K562 (cell line): Measurements from ENCODE around the gene RIPOR2. TPM values are rescaled to one million over a fixed set of nuclear protein-coding genes. Genes with fewer than 3 reads are reported as not detected.
A peak's percentile ranks its signal among the peaks of the same experiment; 100 is the strongest.

Experiments used
- ATAC-seq: fragments of 200-7000 bp; cut with Tn5 transposase; 3 replicates; pipeline ENCODE4 v1.9.1; 2020; ENCODE audit warnings: moderate library complexity
- BruUV-seq: library from RNA; stranded (reverse); fragments of 400-500 nt; replicated peaks from 2 replicates; lab custom pipeline; 2021; lab: Mats Ljungman, UMichigan
- CTCF ChIA-PET: fragments of 300-600 bp; formaldehyde crosslinking; extraction: SDS; loops from one replicate; lab custom pipeline; 2021; ENCODE audit warnings: low intra/inter-chr PET ratio; lab: Yijun Ruan, JAX
- POLR2A ChIA-PET: fragments of 300-600, 350-650 bp; sonication (Branson Sonifier 250); formaldehyde crosslinking; extraction: SDS; loops from one replicate; lab custom pipeline; 2021; ENCODE audit warnings: antibody characterized with exemption, inconsistent platforms; lab: Yijun Ruan, JAX
- DNase-seq, 4 experiments: peaks; one replicate each; pipeline versions ENCODE4 v3.0.0 to v3.0.0-alpha.2; 2011 to 2018; ENCODE audit warnings: low spot score in 3 of 4, mixed read lengths in 3 of 4; ENCODE audit errors: extremely low read depth in 1 of 4
- FAIRE-seq: peaks from 2 replicates; lab custom pipeline; 2011; peaks lifted over from hg19 to GRCh38; lab: Jason Lieb, UNC
- H2AFZ ChIP-seq: 2 replicates; pipeline ENCODE4 v1.6.0; 2011; ENCODE audit warnings: low read depth, low read length, control low read depth, inconsistent platforms
- H3K27ac ChIP-seq: fragments of 200-600 bp; 3 replicates; pipeline ENCODE4 v1.8.0; 2011; ENCODE audit warnings: low read depth, mild to moderate bottlenecking, control low read depth, inconsistent platforms, low read length, moderate library complexity, mixed read lengths; ENCODE audit errors: extremely low read depth
- H3K27me3 ChIP-seq, 2 experiments: fragments of 300-600 bp in 1 of 2; 2 replicates in 1 of 2; 3 replicates in 1 of 2; pipeline versions ENCODE4 v1.6.0 to v1.8.0; 2011; ENCODE audit warnings: inconsistent platforms in 2 of 2, low read length in 2 of 2, mild to moderate bottlenecking in 1 of 2, mixed read lengths in 1 of 2, moderate library complexity in 1 of 2; ENCODE audit not compliant: control insufficient read depth in 2 of 2, insufficient read depth in 2 of 2
- H3K36me3 ChIP-seq: fragments of 300-600 bp; 3 replicates; pipeline ENCODE4 v1.8.0; 2011; ENCODE audit warnings: mild to moderate bottlenecking, low read length, inconsistent platforms; ENCODE audit not compliant: control insufficient read depth, insufficient read depth
- H3K4me1 ChIP-seq, 2 experiments: fragments of 200-600 bp in 1 of 2; replicated peaks in 1 of 2; 2 replicates in 1 of 2; 3 replicates in 1 of 2; pipeline versions ENCODE4 v1.5.1 to v1.8.0; 2011; ENCODE audit warnings: inconsistent platforms in 2 of 2, low read length in 2 of 2, mild to moderate bottlenecking in 1 of 2, mixed read lengths in 1 of 2, moderate library complexity in 1 of 2; ENCODE audit not compliant: control insufficient read depth in 2 of 2, insufficient read depth in 2 of 2
- H3K4me2 ChIP-seq: 2 replicates; pipeline ENCODE4 v1.6.1; 2011; ENCODE audit warnings: low read length, control low read depth, inconsistent platforms, mixed read lengths; ENCODE audit not compliant: insufficient read depth
- H3K4me3 ChIP-seq: fragments of 200-600 bp; sonication (generic), shearing (Covaris generic); 2 replicates; pipeline ENCODE4 v1.5.1; 2016; ENCODE audit warnings: control low read depth, inconsistent platforms
- H3K79me2 ChIP-seq: fragments of 200-600 bp; 3 replicates; pipeline ENCODE4 v1.8.0; 2011; ENCODE audit warnings: low read length, inconsistent platforms; ENCODE audit not compliant: control insufficient read depth, insufficient read depth
- H3K9ac ChIP-seq, 2 experiments: 2 replicates each; pipeline versions ENCODE4 v1.6.0 to v1.6.1; 2011; ENCODE audit warnings: low read depth in 2 of 2, low read length in 2 of 2, control low read depth in 1 of 2, inconsistent platforms in 1 of 2, mild to moderate bottlenecking in 1 of 2, mixed read lengths in 1 of 2; ENCODE audit not compliant: insufficient read depth in 1 of 2
- H3K9me1 ChIP-seq: one replicate; pipeline ENCODE4 v1.6.0; 2011; ENCODE audit warnings: inconsistent platforms, mild to moderate bottlenecking, low read length, moderate library complexity; ENCODE audit not compliant: control insufficient read depth, insufficient read depth
- H3K9me3 ChIP-seq: replicated peaks from 2 replicates; pipeline ENCODE4 v1.5.1; 2011; ENCODE audit warnings: low read depth, low read length, inconsistent platforms; ENCODE audit not compliant: control insufficient read depth, insufficient read depth
- H4K20me1 ChIP-seq: replicated peaks from 2 replicates; pipeline ENCODE4 v1.6.1; 2011; ENCODE audit warnings: low read length, inconsistent platforms, mixed read lengths; ENCODE audit not compliant: control insufficient read depth, insufficient read depth
- C11orf30 ChIP-seq: fragments of 450-650 bp; IDR thresholded peaks from 2 replicates; pipeline ENCODE4 v1.6.1; 2016; ENCODE audit warnings: low read depth, mild to moderate bottlenecking
- CBX8 ChIP-seq: fragments of 200-600 bp; sonication (generic); IDR thresholded peaks from 2 replicates; pipeline ENCODE4 v1.6.1; 2012; ENCODE audit warnings: borderline replicate concordance, mixed run types, low read depth, mild to moderate bottlenecking, moderate library complexity, mixed read lengths, low read length, control low read depth, inconsistent platforms; ENCODE audit not compliant: poor library complexity, severe bottlenecking; ENCODE audit errors: extremely low read depth
- FOS ChIP-seq: IDR thresholded peaks from 3 replicates; pipeline ENCODE4 v1.6.1; 2011; ENCODE audit not compliant: insufficient read length; ENCODE audit errors: extremely low read depth
- MAFF ChIP-seq: IDR thresholded peaks from 2 replicates; pipeline ENCODE4 v1.6.1; 2012; ENCODE audit warnings: low read length, improper control_type of control experiment
- MAFG ChIP-seq: fragments of 450-650 bp; conservative IDR thresholded peaks from 2 replicates; pipeline ENCODE4 v1.6.1; 2016; ENCODE audit warnings: missing genetic modification characterization, missing compliant biosample characterization
- MAFK ChIP-seq: IDR thresholded peaks from 2 replicates; pipeline ENCODE4 v1.6.1; 2011; ENCODE audit warnings: low read length, improper control_type of control experiment
- NFIX ChIP-seq: fragments of 250-450 bp; sonication (Bioruptor Pico); IDR thresholded peaks from 2 replicates; pipeline ENCODE4 v1.4.0; 2020; ENCODE audit warnings: low read depth, mild to moderate bottlenecking, moderate library complexity
- SP2 ChIP-seq: IDR thresholded peaks from 2 replicates; pipeline ENCODE4 v1.6.1; 2011; ENCODE audit warnings: mild to moderate bottlenecking, low read depth, low read length, moderate library complexity; ENCODE audit not compliant: poor library complexity, severe bottlenecking; ENCODE audit errors: extremely low read depth
- TCFL5 ChIP-seq: fragments of 250-450 bp; sonication (Bioruptor Pico); conservative IDR thresholded peaks from 2 replicates; pipeline ENCODE4 v1.6.1; 2021; ENCODE audit warnings: mild to moderate bottlenecking, moderate library complexity, matching md5 sums
- TEAD2 ChIP-seq: fragments of 450-650 bp; IDR thresholded peaks from 2 replicates; pipeline ENCODE4 v1.6.1; 2016; ENCODE audit warnings: missing genetic modification characterization, control low read depth, missing compliant biosample characterization
- ZNF316 ChIP-seq: fragments of 450-650 bp; IDR thresholded peaks from 2 replicates; pipeline ENCODE4 v1.6.1; 2016
- WGBS: fragments of 100-300 bp; shearing (Covaris generic); methylation state at CpG from one replicate; pipeline ENCODE4 v1.1.6; 2016; ENCODE audit warnings: low coverage, mixed read lengths; ENCODE audit not compliant: insufficient coverage; ENCODE audit errors: missing lambda C conversion rate; 5-methylcytosine and 5-hydroxymethylcytosine counted together
- in situ Hi-C: fragments of 300-500 bp; cut with MboI; formaldehyde crosslinking; loops from 4 replicates; pipeline ENCODE4 v1.15.0; 2018; ENCODE audit warnings: inconsistent platforms, mixed read lengths
- intact Hi-C: fragments of 100-400 bp; cut with micrococcal nuclease; formaldehyde crosslinking; loops from 2 replicates; pipeline ENCODE4 v1.14.2; 2022
- polyA plus RNA-seq, 8 experiments: library from polyadenylated mRNA; depleted of rRNA in 4 of 8; stranded (reverse) in 5 of 8; unstranded in 3 of 8; fragments of >200 nt; fragmentation: Nextera tagmentation in 2 of 8; fragmentation: Illumina TruSeq in 1 of 8; extraction: Ambion mirVana in 2 of 8; extraction: Trizol in 1 of 8; gene quantifications; 2 replicates each; pipeline versions ENCODE4 v1.2.1 to v1.2.3, GENCODE V29; 2011 to 2014; ENCODE audit warnings: inconsistent platforms in 1 of 8, missing spikeins in 1 of 8
- total RNA-seq, 7 experiments: library from RNA; depleted of rRNA in 6 of 7; stranded (reverse); fragments of >200 nt in 6 of 7; fragmentation: Illumina TruSeq in 2 of 7; extraction: Trizol in 2 of 7; gene quantifications; 2 replicates each; pipeline versions ENCODE4 v1.2.1 to v1.2.3, GENCODE V29; 2011 to 2021; ENCODE audit warnings: low replicate concordance in 1 of 7
- TF ChIP-seq, protein P1 (sequence below), 3 experiments: fragments of 200-800 bp in 1 of 3; sonication (Bioruptor generic) in 1 of 3; sonication (generic) in 1 of 3; formaldehyde crosslinking in 1 of 3; IDR thresholded peaks; 2 replicates each; pipeline versions ENCODE4 v1.6.1 to v1.8.0; 2016 to 2022; ENCODE audit warnings: mild to moderate bottlenecking in 2 of 3, missing compliant biosample characterization in 2 of 3, missing genetic modification characterization in 2 of 3, missing genetic modification reagents in 1 of 3
- TF ChIP-seq, protein P2 (sequence below): fragments of 200-800 bp; sonication (Bioruptor generic); IDR thresholded peaks from 2 replicates; pipeline ENCODE4 v1.6.1; 2017; ENCODE audit warnings: missing genetic modification characterization, missing compliant biosample characterization

Gene RIPOR2
- total and polyA plus RNA-seq, 9 of the 15 experiments (the other 6 are each of a cell fraction or from before 2014, with no cell fraction given): 0.04 to 1.0 (median 0.47) TPM; not detected in 2

DNA sequence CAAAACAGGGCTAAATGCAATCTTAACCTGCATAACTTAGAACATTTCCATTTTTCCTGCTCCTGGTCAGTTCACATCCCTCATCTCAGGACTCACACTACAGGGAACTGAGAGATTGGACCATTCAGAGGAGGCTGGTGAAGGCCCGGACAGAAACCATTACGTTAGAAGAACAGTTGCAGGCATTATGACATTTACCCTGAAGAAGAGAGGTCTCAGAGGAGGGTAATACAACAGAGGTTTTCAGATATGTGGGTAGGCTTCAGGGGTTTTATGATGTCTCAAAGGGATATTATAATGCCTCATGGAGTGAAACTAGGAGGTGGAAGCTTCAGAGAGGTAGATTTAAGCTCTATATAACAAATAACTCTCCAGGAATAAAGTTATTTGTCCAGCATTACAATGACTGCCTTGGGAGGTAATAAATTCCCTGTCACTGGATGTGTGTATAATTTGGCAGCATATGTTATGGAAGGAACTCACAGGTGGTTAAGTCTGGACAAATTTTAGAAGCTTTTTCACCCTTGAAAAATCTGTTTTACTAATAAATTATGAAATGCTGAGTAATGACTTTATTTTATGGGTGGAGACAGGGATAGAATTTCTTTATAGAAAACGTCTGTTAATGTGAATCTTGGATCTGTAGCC, 36.7 kb upstream of the RIPOR2 start:
- DNase-seq: no peak
- ChIA-PET CTCF (no interaction called here), POLR2A (no interaction called here)
- H3K36me3 ChIP-seq: no peaks in the 10 kb centered on the region
- H3K4me3 ChIP-seq: no peak overlapping the region
- 0% methylated on average over 3 of the region's 3 CpGs for WGBS
- in situ Hi-C loops (no loop called here), intact Hi-C loops (no loop called here)
- no peaks in the 10 kb centered on the region for H4K20me1 ChIP-seq
- H3K27me3 ChIP-seq: 0 out of 5 replicates have a peak, but pooled peaks cover 2 to 5% of the 10 kb centered on the region in 2 experiments
- FAIRE-seq: no peak
- H2AFZ ChIP-seq: no peak overlapping the region
- no peaks in the 10 kb centered on the region for H3K79me2 ChIP-seq
- no peak for ATAC-seq
- BruUV-seq: no TSS peak
- no peak overlapping the region for H3K27ac ChIP-seq
- no peak overlapping the region for H3K9ac ChIP-seq
- H3K9me1 ChIP-seq: no peaks in the 10 kb centered on the region
- no peaks in the 10 kb centered on the region for H3K9me3 ChIP-seq
- no peaks in the 10 kb centered on the region for H3K4me1 ChIP-seq
- no peak overlapping the region for H3K4me2 ChIP-seq
- TF ChIP-seq CBX8: no peak
- TF ChIP-seq, protein P1, sequence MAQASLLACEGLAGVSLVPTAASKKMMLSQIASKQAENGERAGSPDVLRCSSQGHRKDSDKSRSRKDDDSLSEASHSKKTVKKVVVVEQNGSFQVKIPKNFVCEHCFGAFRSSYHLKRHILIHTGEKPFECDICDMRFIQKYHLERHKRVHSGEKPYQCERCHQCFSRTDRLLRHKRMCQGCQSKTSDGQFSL (CRISPR knock-in tag; IDR thresholded peaks at IDR 0.05): no peak
- TF ChIP-seq, protein P1 (tag; IDR thresholded peaks at IDR 0.05): no peak
- no peak for TF ChIP-seq SP2
- TF ChIP-seq, protein P2, sequence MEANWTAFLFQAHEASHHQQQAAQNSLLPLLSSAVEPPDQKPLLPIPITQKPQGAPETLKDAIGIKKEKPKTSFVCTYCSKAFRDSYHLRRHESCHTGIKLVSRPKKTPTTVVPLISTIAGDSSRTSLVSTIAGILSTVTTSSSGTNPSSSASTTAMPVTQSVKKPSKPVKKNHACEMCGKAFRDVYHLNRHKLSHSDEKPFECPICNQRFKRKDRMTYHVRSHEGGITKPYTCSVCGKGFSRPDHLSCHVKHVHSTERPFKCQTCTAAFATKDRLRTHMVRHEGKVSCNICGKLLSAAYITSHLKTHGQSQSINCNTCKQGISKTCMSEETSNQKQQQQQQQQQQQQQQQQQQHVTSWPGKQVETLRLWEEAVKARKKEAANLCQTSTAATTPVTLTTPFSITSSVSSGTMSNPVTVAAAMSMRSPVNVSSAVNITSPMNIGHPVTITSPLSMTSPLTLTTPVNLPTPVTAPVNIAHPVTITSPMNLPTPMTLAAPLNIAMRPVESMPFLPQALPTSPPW: no peak
- TF ChIP-seq MAFG (tag): peak; percentile 70
- no peak for TF ChIP-seq TCFL5
- no peak for TF ChIP-seq TEAD2
- peak; percentile 77 for TF ChIP-seq ZNF316
- peak; percentile 60 for TF ChIP-seq MAFK
- TF ChIP-seq FOS: no peak
- peak; percentile 63 for TF ChIP-seq C11orf30
- no peak for TF ChIP-seq NFIX (CRISPR knock-in tag)
- peak; percentile 68 for TF ChIP-seq MAFF
